Mononuclear cell (primary cell): Measurements from ENCODE around the gene LRRD1. TPM values are rescaled to one million over a fixed set of nuclear protein-coding genes. Genes with fewer than 3 reads are reported as not detected.
"Not testable (repeated sequence)": the region's sequence is repeated elsewhere in the genome, so short reads cannot be mapped to it uniquely, and the experiment has no call there.

ENCODE experiments used
- H3K27me3 ChIP-seq: 2 replicates; pipeline ENCODE4 v1.6.0; 2011; ENCODE audit warnings: low read length, control low read depth; ENCODE audit not compliant: insufficient read depth
- H3K4me1 ChIP-seq: 2 replicates; pipeline ENCODE4 v1.5.1; 2011; ENCODE audit warnings: mild to moderate bottlenecking, low read length, control low read depth; ENCODE audit not compliant: insufficient read depth
- H3K4me3 ChIP-seq: 2 replicates; pipeline ENCODE4 v1.5.1; 2011; ENCODE audit warnings: mild to moderate bottlenecking, low read length, moderate library complexity
- H3K9me3 ChIP-seq: 2 replicates; pipeline ENCODE4 v1.5.1; 2011; ENCODE audit warnings: low read depth, mild to moderate bottlenecking, control low read depth, low read length
- total RNA-seq: library from RNA; depleted of rRNA; stranded (reverse); fragments of >200 nt; gene quantifications from one replicate; pipeline ENCODE4 v1.2.3, GENCODE V29; 2012

LRRD1 gene
- total RNA-seq, 1 donor = 0.10 TPM

- H3K9me3 ChIP-seq = no peaks in the 10 kb centered on the region
- H3K4me3 ChIP-seq = no peak overlapping the region
- peaks cover 14% of the 10 kb centered on the region for H3K4me1 ChIP-seq
- H3K27me3 ChIP-seq = no peaks in the 10 kb centered on the region
Measured at GRCh38 chr7:92131093-92131492, 47.8 kb downstream of the LRRD1 start.

GRCh38 chr7:92121681-92122080 lies 57.3 kb downstream of the LRRD1 start:
- H3K9me3 ChIP-seq = no peaks in the 10 kb centered on the region
- H3K4me1 ChIP-seq = no peaks in the 10 kb centered on the region
- no peaks in the 10 kb centered on the region for H3K27me3 ChIP-seq
- no peak overlapping the region for H3K4me3 ChIP-seq

GRCh38 chr7:92119213-92119759 lies 59.7 kb downstream of the LRRD1 start:
- no peak overlapping the region for H3K4me3 ChIP-seq
- no peaks in the 10 kb centered on the region for H3K4me1 ChIP-seq
- no peaks in the 10 kb centered on the region for H3K27me3 ChIP-seq
- H3K9me3 ChIP-seq = no peaks in the 10 kb centered on the region

- Histone ChIP-seq H3K4me1 (no peaks in the 10 kb centered on the region), H3K27me3 (no peaks in the 10 kb centered on the region), H3K4me3 (no peak overlapping the region), H3K9me3 (no peaks in the 10 kb centered on the region)
Measured at GRCh38 chr7:92116949-92117348, 62.0 kb downstream of the LRRD1 start.

GRCh38 chr7:92115821-92116220 lies 63.1 kb downstream of the LRRD1 start:
- Histone ChIP-seq H3K27me3 (no peaks in the 10 kb centered on the region), H3K4me3 (no peak overlapping the region), H3K4me1 (no peaks in the 10 kb centered on the region), H3K9me3 (no peaks in the 10 kb centered on the region)

GRCh38 chr7:92110857-92111256 lies 68.1 kb downstream of the LRRD1 start:
- Histone ChIP-seq H3K9me3 (no peaks in the 10 kb centered on the region), H3K4me1 (no peaks in the 10 kb centered on the region), H3K27me3 (no peaks in the 10 kb centered on the region), H3K4me3 (no peak overlapping the region)

GRCh38 chr7:92108821-92109220 lies 70.1 kb downstream of the LRRD1 start:
- H3K9me3 ChIP-seq = no peaks in the 10 kb centered on the region
- no peaks in the 10 kb centered on the region for H3K4me1 ChIP-seq
- H3K27me3 ChIP-seq = no peaks in the 10 kb centered on the region
- H3K4me3 ChIP-seq = no peak overlapping the region

- H3K9me3 ChIP-seq, H3K27me3 ChIP-seq, H3K4me3 ChIP-seq, H3K4me1 ChIP-seq: not testable (repeated sequence)
Measured at GRCh38 chr7:92102862-92103261, 76.1 kb downstream of the LRRD1 start.

- H3K4me3 ChIP-seq = no peak overlapping the region
- H3K27me3 ChIP-seq = no peaks in the 10 kb centered on the region
- no peaks in the 10 kb centered on the region for H3K4me1 ChIP-seq
- no peaks in the 10 kb centered on the region for H3K9me3 ChIP-seq
Measured at GRCh38 chr7:92100534-92100933, 78.4 kb downstream of the LRRD1 start.

GRCh38 chr7:92095380-92095779 lies 83.6 kb downstream of the LRRD1 start:
- Histone ChIP-seq H3K4me3 (no peak overlapping the region), H3K4me1 (no peaks in the 10 kb centered on the region), H3K27me3 (no peaks in the 10 kb centered on the region), H3K9me3 (no peaks in the 10 kb centered on the region)

Other genes with a start within 250 kb of the LRRD1 start
- gene AKAP9, start 238.3 kb downstream of the LRRD1 start, total RNA-seq = 86.3 TPM
- gene CYP51A1, start 44.7 kb downstream of the LRRD1 start, total RNA-seq = 45.7 TPM
- gene KRIT1, start 66.8 kb upstream of the LRRD1 start, total RNA-seq = 33.3 TPM
- gene ANKIB1, start 66.8 kb upstream of the LRRD1 start, total RNA-seq = 110 TPM